HL-60/S4 (cell line): ENCODE results near the gene RHOBTB1.
"Not testable (repeated sequence)": the region's sequence is repeated elsewhere in the genome, so short reads cannot be mapped to it uniquely, and the experiment has no call there.

Source experiments
- in situ Hi-C: fragments of 300-500 bp; cut with MboI; formaldehyde crosslinking; loops from 2 replicates; pipeline ENCODE4 v1.14.3; 2022; ENCODE audit warnings: low sequenced_read_pairs

The RHOBTB1 gene

DNA sequence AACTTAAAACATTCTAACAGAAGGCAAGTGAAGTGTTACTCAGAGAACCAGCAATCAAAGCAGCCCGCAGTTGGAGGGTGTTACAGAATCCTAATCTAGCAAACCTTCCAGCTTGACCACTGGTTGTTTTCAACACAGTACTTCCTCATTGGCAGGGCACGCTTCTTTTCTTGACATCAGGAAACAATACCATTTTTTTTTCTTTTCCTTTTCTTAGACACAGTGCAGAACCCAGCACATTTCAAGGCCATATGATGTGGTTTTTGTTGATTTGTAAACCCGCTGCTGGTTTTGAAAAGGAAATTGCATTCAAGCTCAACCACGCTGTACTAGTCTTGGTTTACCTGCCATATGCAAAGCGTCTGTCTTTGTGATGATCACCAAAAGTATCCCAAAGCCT lies 33.4 kb downstream of the RHOBTB1 start:
- in situ Hi-C loops = no loop called here

DNA sequence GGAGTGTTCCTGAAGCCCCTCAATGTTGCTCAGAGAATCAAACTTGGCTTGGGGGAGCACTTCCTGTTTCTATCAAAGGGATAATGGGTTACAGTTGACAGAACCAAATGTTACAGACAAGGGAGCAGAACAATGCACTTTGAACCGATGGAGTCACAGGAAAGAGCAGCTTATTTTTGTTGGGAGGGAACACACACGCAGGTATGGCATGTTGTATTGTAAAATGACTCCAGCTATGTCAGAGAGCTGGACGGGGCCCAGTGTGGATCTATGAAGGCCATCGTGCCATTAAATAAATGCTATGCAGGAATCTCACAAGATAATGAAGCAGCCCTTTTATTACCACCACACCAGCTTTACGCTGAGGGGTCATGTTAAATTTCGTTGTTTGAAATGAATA lies 35.1 kb downstream of the RHOBTB1 start:
- in situ Hi-C loops = no loop called here

DNA sequence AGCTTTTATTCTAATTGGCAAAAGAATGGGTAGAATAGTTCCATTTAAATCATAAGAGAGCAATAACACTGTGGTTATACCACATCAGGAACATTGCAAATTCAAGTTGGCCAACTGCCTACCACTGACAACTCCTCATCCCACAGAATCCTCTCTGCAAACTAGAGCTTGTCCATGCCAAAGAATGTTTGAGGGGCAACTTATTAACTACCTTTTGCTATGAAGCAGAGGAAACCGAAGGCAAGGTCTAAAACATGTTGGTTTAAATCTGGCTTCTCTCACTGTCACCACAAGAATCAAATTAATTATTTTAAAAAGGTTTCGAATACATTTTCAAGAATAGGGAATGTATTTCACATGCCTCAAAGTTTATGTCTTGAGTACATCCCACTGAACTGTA lies 36.0 kb downstream of the RHOBTB1 start:
- in situ Hi-C loops = no loop called here

GRCh38 chr10:60907236-60907635 lies 36.7 kb downstream of the RHOBTB1 start:
- in situ Hi-C loops = no loop called here

- in situ Hi-C loops = not testable (repeated sequence)
Measured at GRCh38 chr10:60906825-60907224, 37.2 kb downstream of the RHOBTB1 start.

DNA sequence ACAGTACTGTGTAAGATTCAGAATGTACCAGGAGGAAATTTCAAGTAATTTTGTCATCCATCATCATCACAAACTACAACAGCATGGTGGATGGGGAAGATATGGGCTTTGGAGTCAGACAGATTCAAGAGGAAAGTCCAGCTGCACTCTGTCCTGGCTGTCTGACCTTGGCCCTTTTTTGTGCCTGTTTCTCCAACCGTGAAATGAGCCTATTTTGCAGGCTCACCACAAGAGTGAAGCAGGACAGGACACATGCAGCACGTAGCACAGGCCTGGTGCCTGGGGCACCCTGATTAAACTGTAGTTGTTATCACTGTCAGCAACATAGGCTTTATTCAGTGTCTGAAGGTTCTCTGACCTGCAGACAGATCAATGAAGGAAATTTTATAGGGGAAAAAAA lies 37.6 kb downstream of the RHOBTB1 start:
- in situ Hi-C loops = no loop called here

DNA sequence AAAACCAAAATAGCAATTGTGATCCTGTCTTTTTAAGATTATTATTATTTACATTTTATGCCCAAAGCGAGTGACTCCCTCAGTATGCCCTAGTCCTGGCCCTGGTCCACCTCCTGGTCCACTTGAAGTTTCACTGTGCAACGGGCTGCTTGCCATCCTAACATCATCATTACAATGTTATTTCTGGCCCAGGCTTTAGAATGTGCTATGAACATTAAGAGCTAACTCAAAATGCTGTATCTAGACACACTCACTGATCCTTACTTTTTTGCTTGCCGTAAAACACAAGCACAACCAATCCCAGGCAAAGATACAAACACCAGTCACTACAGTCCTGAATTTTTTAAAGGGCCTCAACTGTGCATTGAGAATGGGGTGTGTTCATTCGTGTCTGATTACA lies 38.4 kb downstream of the RHOBTB1 start:
- in situ Hi-C loops = no loop called here

DNA sequence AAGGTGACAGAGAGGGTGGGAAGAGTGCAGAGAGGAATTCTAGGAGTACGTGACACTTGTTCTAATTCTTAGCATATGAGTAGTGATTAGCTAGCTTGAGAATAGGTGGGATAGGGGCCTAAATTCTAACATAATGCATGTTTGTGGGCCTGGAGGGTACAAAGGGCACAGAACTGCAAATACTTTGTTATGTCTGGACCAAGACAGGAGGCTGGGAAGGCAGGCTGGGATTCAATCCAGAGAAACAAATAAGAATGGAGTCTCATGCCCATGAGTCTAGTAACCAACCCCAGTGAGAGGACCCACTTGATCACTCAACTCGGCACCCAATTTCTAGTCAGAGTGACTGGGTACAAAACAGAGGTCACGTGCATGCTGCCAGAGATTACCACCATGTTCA lies 40.9 kb downstream of the RHOBTB1 start:
- in situ Hi-C loops = no loop called here

DNA sequence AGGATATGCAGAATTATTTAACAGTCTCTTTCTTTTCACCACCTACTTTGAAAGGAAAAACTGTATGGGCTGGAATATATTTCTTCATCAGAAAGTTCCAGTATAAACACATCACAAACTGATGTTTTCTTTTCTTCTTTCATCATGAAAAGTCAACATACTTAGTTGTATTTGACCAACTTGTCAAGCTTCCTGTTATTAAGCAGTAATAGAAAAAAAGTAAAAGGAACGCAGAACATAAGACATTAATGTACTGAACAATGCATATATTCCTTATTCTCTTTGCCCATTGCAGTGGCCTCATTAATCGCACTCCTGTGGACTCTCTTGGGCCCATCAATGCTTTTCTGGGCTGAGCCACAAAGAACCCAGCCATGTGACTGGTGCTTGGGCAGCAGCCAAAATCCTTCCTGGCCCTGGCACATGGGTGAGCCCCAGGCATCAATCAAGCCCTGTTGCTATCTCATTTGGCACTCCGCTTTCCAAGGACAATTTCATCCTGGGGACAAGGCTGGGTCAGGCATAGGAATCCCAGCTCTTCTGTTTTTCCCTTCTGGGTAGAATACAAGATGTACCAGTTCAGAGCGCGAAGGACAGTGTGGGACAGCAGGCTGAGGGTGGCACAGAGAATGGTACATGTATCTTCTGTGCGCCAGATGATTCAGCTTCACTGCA lies 42.3 kb downstream of the RHOBTB1 start:
- in situ Hi-C loops = no loop called here

- in situ Hi-C loops = no loop called here
Measured at GRCh38 chr10:60899266-60899665, 44.7 kb downstream of the RHOBTB1 start.

DNA sequence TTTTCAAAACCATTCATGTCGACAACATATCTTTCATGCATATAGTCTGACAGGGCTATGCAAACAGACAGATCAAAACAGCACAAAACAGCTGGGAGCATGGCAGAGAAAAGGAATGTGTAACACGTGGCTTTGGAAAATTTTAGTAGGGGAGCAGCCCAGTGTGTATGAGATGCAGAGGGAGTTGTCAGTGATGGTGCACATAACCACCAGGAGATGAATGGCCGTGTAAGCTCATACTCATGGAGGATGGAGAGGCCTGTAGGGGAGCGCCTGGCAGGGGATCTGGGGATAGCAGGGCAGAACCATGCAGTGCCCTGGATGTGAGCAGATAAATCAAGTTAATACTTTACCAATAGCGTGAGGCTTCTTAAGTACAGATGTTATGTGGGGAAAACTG lies 45.7 kb downstream of the RHOBTB1 start:
- in situ Hi-C loops = no loop called here

GRCh38 chr10:60896810-60897209 lies 47.2 kb downstream of the RHOBTB1 start:
- in situ Hi-C loops = no loop called here

- in situ Hi-C loops = no loop called here
Measured at GRCh38 chr10:60896033-60896432, 48.0 kb downstream of the RHOBTB1 start.

DNA sequence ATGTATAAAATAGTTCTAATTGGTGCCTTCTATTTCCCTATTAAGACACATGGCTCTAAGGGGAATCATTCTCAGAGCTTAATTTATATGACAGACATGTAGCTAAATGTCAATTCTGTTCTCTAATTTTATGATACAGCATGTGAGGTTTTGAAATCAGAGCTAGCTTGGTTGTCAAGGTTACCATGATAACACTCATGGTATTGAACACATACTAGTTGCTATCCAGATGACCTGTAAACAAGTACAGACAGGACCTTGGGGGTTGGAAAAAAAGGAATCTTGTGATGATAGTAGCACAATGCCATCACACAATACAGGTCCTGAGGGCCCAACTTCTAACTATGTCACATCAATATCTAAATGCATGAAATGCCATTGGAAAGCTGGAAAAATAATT lies 49.2 kb downstream of the RHOBTB1 start:
- in situ Hi-C loops = no loop called here

- in situ Hi-C loops = no loop called here
Measured at GRCh38 chr10:60893231-60893630, 50.8 kb downstream of the RHOBTB1 start.

- in situ Hi-C loops = no loop called here
Measured at GRCh38 chr10:60892571-60892970, 51.4 kb downstream of the RHOBTB1 start.

GRCh38 chr10:60890811-60891210 lies 53.2 kb downstream of the RHOBTB1 start:
- in situ Hi-C loops = no loop called here

DNA sequence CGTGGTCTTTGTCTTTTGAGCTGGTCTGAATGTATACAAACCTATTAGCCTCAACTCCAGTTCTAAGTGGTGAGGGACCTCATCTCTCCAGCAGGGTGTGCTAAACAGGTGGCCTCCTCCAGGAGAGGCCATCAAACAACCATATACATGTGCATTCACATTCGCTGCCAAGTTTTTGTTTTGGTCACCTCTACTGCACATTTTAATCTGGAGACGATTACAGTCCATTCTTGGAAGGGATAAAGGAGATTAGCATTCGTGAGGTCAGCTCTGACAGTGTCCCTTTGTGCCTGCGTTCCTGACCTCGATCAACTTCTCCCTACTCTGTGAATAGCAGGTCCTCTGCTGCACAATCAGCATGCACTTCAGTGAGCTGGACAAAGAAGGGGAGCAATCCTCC lies 60.8 kb downstream of the RHOBTB1 start:
- in situ Hi-C loops = no loop called here

- in situ Hi-C loops = no loop called here
Measured at GRCh38 chr10:60878224-60878623, 65.8 kb downstream of the RHOBTB1 start.

DNA sequence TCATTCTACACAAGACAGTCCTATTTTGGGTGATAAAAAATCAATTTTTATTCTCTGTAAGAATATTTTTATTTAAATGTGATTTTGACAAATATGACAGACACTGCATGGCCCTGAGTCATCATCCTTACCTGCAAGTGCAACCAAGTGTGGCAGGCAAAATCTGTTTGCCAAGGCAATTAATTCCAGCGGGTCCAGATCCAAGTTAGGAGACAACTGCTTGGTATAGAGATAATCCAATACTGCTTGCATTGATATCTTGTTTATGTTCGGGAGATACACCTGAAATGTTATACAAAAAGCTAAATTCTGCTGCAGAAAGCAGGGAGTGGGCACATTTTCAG lies 66.2 kb downstream of the RHOBTB1 start:
- in situ Hi-C loops = no loop called here

- in situ Hi-C loops = no loop called here
Measured at GRCh38 chr10:60877061-60877776, 66.8 kb downstream of the RHOBTB1 start.

GRCh38 chr10:60873758-60874157 lies 70.2 kb downstream of the RHOBTB1 start:
- in situ Hi-C loops = no loop called here

DNA sequence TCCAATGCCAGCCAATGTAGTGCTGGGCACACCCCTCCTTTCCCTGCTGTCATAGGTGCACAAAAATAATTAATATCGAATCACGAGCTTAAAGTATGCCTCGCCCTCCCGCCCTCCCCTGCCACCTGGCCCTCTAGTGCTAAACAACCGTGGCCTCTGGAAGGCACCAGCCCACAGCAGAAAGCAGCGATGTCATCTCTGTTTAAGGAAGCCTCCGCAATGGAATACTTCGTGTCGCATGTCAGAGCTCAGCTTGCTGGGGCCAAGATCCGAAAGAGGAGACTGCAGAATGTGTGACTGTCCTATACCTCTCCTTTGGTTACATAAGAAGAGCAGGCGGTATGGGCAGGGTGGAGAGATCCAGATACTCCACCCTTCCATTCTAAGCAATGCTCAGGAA lies 71.5 kb downstream of the RHOBTB1 start:
- in situ Hi-C loops = no loop called here
